B cell (primary cell): ENCODE data around the gene PLXNA1. TPM values are rescaled to one million over a fixed set of nuclear protein-coding genes. Genes with fewer than 3 reads are reported as not detected.

Experiments
- ATAC-seq: fragments of 200-7000 bp; cut with Tn5 transposase; one replicate; pipeline ENCODE4 v1.10.0; 2021; ENCODE audit warnings: low read depth, mild to moderate bottlenecking, moderate number of reproducible peaks, moderate library complexity
- CTCF ChIA-PET: fragments of 350-600 bp; sonication (Branson Sonifier 250); formaldehyde crosslinking; loops from one replicate; lab custom pipeline; 2021; ENCODE audit warnings: antibody characterized with exemption, inconsistent platforms; lab: Charles Lee
- POLR2A ChIA-PET: fragments of 350-600 bp; sonication (Branson Sonifier 250); formaldehyde crosslinking; loops from one replicate; lab custom pipeline; 2021; ENCODE audit warnings: antibody characterized with exemption; lab: Charles Lee
- DNase-seq: peaks from one replicate; pipeline ENCODE4 v3.0.0; 2013
- H2AFZ ChIP-seq: 2 replicates; pipeline ENCODE4 v1.6.1; 2012; ENCODE audit warnings: mild to moderate bottlenecking, low read depth, low read length; ENCODE audit not compliant: insufficient read depth, poor library complexity, severe bottlenecking
- H3K27ac ChIP-seq, 2 donors: 1 replicate in 1 of 2; 2 replicates in 1 of 2; pipeline ENCODE4 v1.5.1; 2012 to 2013; ENCODE audit warnings: low read length in 2 of 2, mild to moderate bottlenecking in 2 of 2, moderate library complexity in 1 of 2
- H3K27me3 ChIP-seq, 4 experiments: fragments of 200-600 bp in 1 of 4; sonication (generic) in 1 of 4; replicated peaks in 1 of 4; 1 replicate in 2 of 4; 2 replicates in 2 of 4; pipeline versions ENCODE4 v1.6.1 to v1.7.0; 2013 to 2016; ENCODE audit warnings: low read length in 3 of 4, mild to moderate bottlenecking in 2 of 4, mixed read lengths in 1 of 4, moderate library complexity in 1 of 4; ENCODE audit not compliant: insufficient read depth in 4 of 4, control insufficient read depth in 3 of 4; ENCODE audit errors: control extremely low read depth in 1 of 4
- H3K36me3 ChIP-seq, 2 experiments: replicated peaks in 1 of 2; 1 replicate in 1 of 2; 2 replicates in 1 of 2; pipeline versions ENCODE4 v1.6.1 to v1.7.1; 2013; ENCODE audit warnings: low read length in 1 of 2; ENCODE audit not compliant: insufficient read depth in 2 of 2, control insufficient read depth in 1 of 2; ENCODE audit errors: control extremely low read depth in 1 of 2, extremely low read depth in 1 of 2
- H3K4me1 ChIP-seq, 2 donors: fragments of 200-600 bp in 1 of 2; sonication (generic) in 1 of 2; 1 replicate in 1 of 2; 2 replicates in 1 of 2; pipeline versions ENCODE4 v1.5.1 to v1.6.1; 2013 to 2017; ENCODE audit warnings: low read length in 2 of 2; ENCODE audit not compliant: control insufficient read depth in 2 of 2, insufficient read depth in 2 of 2
- H3K4me2 ChIP-seq: replicated peaks from 2 replicates; pipeline ENCODE3; 2012; ENCODE audit warnings: mild to moderate bottlenecking, low read depth, low read length; ENCODE audit not compliant: poor library complexity, severe bottlenecking
- H3K4me3 ChIP-seq, 5 experiments: fragments of 200-600 bp in 1 of 5; sonication (generic) in 1 of 5; 1 replicate in 3 of 5; 2 replicates in 2 of 5; pipeline versions ENCODE4 v1.5.1 to v1.7.0; 2011 to 2016; ENCODE audit warnings: low read length in 4 of 5, mild to moderate bottlenecking in 4 of 5, low read depth in 2 of 5, control low read depth in 1 of 5, moderate library complexity in 1 of 5; ENCODE audit not compliant: insufficient read depth in 1 of 5; ENCODE audit errors: control extremely low read depth in 1 of 5, extremely low read depth in 1 of 5
- H3K79me2 ChIP-seq: fragments of 200-600 bp; sonication (generic); one replicate; pipeline ENCODE4 v1.6.0; 2016; ENCODE audit warnings: low read length; ENCODE audit not compliant: control insufficient read depth, insufficient read depth
- H3K9ac ChIP-seq: fragments of 200-600 bp; sonication (generic); 2 replicates; pipeline ENCODE4 v1.6.1; 2017; ENCODE audit warnings: mild to moderate bottlenecking, low read length, moderate library complexity
- H3K9me3 ChIP-seq, 3 donors: one replicate each; pipeline versions ENCODE4 v1.6.1 to v1.7.1; 2013; ENCODE audit warnings: low read length in 2 of 3; ENCODE audit not compliant: control insufficient read depth in 2 of 3, insufficient read depth in 1 of 3; ENCODE audit errors: control extremely low read depth in 1 of 3
- H4K20me1 ChIP-seq: 2 replicates; pipeline ENCODE4 v1.6.0; 2012; ENCODE audit warnings: mild to moderate bottlenecking, low read length; ENCODE audit not compliant: insufficient read depth, control insufficient read depth, poor library complexity, severe bottlenecking
- H3K27ac Mint-ChIP-seq: one replicate; pipeline ENCODE4 v1.8.0; 2021; ENCODE audit warnings: mixed read lengths
- H3K27me3 Mint-ChIP-seq: one replicate; pipeline ENCODE4 v1.8.0; 2021; ENCODE audit warnings: mixed read lengths
- H3K4me1 Mint-ChIP-seq: one replicate; pipeline ENCODE4 v1.8.0; 2021; ENCODE audit warnings: mixed read lengths
- H3K4me3 Mint-ChIP-seq: one replicate; pipeline ENCODE4 v1.8.0; 2021; ENCODE audit warnings: mixed read lengths
- H3K9me3 Mint-ChIP-seq: one replicate; pipeline ENCODE4 v1.8.0; 2022; ENCODE audit warnings: mixed read lengths; ENCODE audit not compliant: insufficient read depth
- CTCF ChIP-seq: fragments of 200-600 bp; IDR thresholded peaks from one replicate; pipeline ENCODE4 v1.8.0; 2022; ENCODE audit warnings: antibody characterized with exemption, mild to moderate bottlenecking
- EZH2 ChIP-seq: IDR thresholded peaks from 2 replicates; pipeline ENCODE4 v1.6.1; 2012; ENCODE audit warnings: borderline replicate concordance, low read depth, mild to moderate bottlenecking, moderate library complexity, low read length; ENCODE audit not compliant: insufficient read depth, poor library complexity, severe bottlenecking
- WGBS: methylation state at CpG from one replicate; pipeline ENCODE4 v1.1.5; 2013; ENCODE audit warnings: missing lambda C conversion rate; ENCODE audit not compliant: insufficient coverage; 5-methylcytosine and 5-hydroxymethylcytosine counted together
- intact Hi-C: fragments of 100-400 bp; cut with micrococcal nuclease; formaldehyde crosslinking; loops from one replicate; pipeline ENCODE4 v1.10.0; 2022
- polyA plus RNA-seq: library from polyadenylated mRNA; depleted of rRNA; stranded (reverse); fragments of >200 nt; gene quantifications from 2 replicates; pipeline ENCODE4 v1.2.3, GENCODE V29; 2012
- total RNA-seq, 2 donors: library from RNA; stranded (reverse); fragments of 120-200 nt in 1 of 2; gene quantifications; 1 replicate in 1 of 2; 2 replicates in 1 of 2; pipeline versions ENCODE4 v1.2.3 to v1.2.4, GENCODE V29; 2013 to 2022

The PLXNA1 gene
- total and polyA plus RNA-seq, 2 donors (not counting 1 experiment from before 2014, with no cell fraction given) = 6.7 to 22.3 TPM

GRCh38 chr3:127028781-127029657 is 46.1 kb downstream of the PLXNA1 start:
- Histone ChIP-seq H3K9ac (no peak overlapping the region), H2AFZ (no peak overlapping the region), H4K20me1 (no peaks in the 10 kb centered on the region), H3K79me2 (no peaks in the 10 kb centered on the region), H3K4me1 (no peaks in the 10 kb centered on the region), H3K9me3 (no peaks in the 10 kb centered on the region), H3K27me3 (no peaks in the 10 kb centered on the region), H3K4me3 (no peak overlapping the region), H3K4me2 (no peak overlapping the region), H3K36me3 (no peaks in the 10 kb centered on the region), H3K27ac (no peak overlapping the region)
- CTCF ChIA-PET = no interaction called here
- no peaks in the 10 kb centered on the region for H3K27me3 Mint-ChIP-seq
- no peak for DNase-seq
- POLR2A ChIA-PET = no interaction called here
- no peak overlapping the region for H3K27ac Mint-ChIP-seq
- 95% methylated on average over 26 of the region's 30 CpGs for WGBS
- intact Hi-C loops = no loop called here
- no peak overlapping the region for H3K4me3 Mint-ChIP-seq
- H3K4me1 Mint-ChIP-seq = no peaks in the 10 kb centered on the region
- TF ChIP-seq EZH2 (no peak), CTCF (no peak)
- no peaks in the 10 kb centered on the region for H3K9me3 Mint-ChIP-seq
- ATAC-seq = no peak
